K562 (cell line): Measurements from ENCODE around the gene ACTN3. TPM values are rescaled to one million over a fixed set of nuclear protein-coding genes. Genes with fewer than 3 reads are reported as not detected.

ENCODE experiments used
- CHD1 ChIP-seq: fragments of 200-600 bp; sonication (generic); IDR thresholded peaks from one replicate; pipeline ENCODE4 v1.6.1; 2012; ENCODE audit warnings: mild to moderate bottlenecking, moderate library complexity, low read length, inconsistent platforms
- FOXP1 ChIP-seq: sonication (generic); formaldehyde crosslinking; IDR thresholded peaks from 2 replicates; pipeline ENCODE4 v1.8.0; 2022; ENCODE audit warnings: mild to moderate bottlenecking, missing genetic modification reagents
- MEF2D ChIP-seq: conservative IDR thresholded peaks from 2 replicates; pipeline ENCODE4 v1.6.1; 2016; ENCODE audit warnings: low read depth, missing genetic modification characterization, missing compliant biosample characterization
- RAD51 ChIP-seq: fragments of 450-650 bp; IDR thresholded peaks from 2 replicates; pipeline ENCODE4 v1.7.1; 2016; ENCODE audit warnings: low read depth, mild to moderate bottlenecking, borderline replicate concordance
- SMARCE1 ChIP-seq: fragments of 450-650 bp; IDR thresholded peaks from 2 replicates; pipeline ENCODE4 v1.7.1; 2016; ENCODE audit warnings: mild to moderate bottlenecking
- TARDBP ChIP-seq: fragments of 450-650 bp; IDR thresholded peaks from 2 replicates; pipeline ENCODE4 v1.6.1; 2016
- ZNF316 ChIP-seq: fragments of 450-650 bp; IDR thresholded peaks from 2 replicates; pipeline ENCODE4 v1.6.1; 2016
- ZNF766 ChIP-seq: fragments of 200-800 bp; sonication (Bioruptor generic); conservative IDR thresholded peaks from 2 replicates; pipeline ENCODE4 v1.6.1; 2016; ENCODE audit warnings: missing genetic modification characterization, missing compliant biosample characterization
- polyA plus RNA-seq, 8 experiments: library from polyadenylated mRNA; depleted of rRNA in 4 of 8; stranded (reverse) in 5 of 8; unstranded in 3 of 8; fragments of >200 nt; fragmentation: Nextera tagmentation in 2 of 8; fragmentation: Illumina TruSeq in 1 of 8; extraction: Ambion mirVana in 2 of 8; extraction: Trizol in 1 of 8; gene quantifications; 2 replicates each; pipeline versions ENCODE4 v1.2.1 to v1.2.3, GENCODE V29; 2011 to 2014; ENCODE audit warnings: inconsistent platforms in 1 of 8, missing spikeins in 1 of 8
- total RNA-seq, 7 experiments: library from RNA; depleted of rRNA in 6 of 7; stranded (reverse); fragments of >200 nt in 6 of 7; fragmentation: Illumina TruSeq in 2 of 7; extraction: Trizol in 2 of 7; gene quantifications; 2 replicates each; pipeline versions ENCODE4 v1.2.1 to v1.2.3, GENCODE V29; 2011 to 2021; ENCODE audit warnings: low replicate concordance in 1 of 7
- TF ChIP-seq, protein P1 (sequence below): fragments of 200-600 bp; sonication (generic); IDR thresholded peaks from one replicate; pipeline ENCODE4 v1.6.1; 2012; ENCODE audit warnings: mild to moderate bottlenecking, low read depth, low read length, inconsistent platforms
- TF ChIP-seq, protein P2 (sequence below), 2 experiments: fragments of 450-650 bp; IDR thresholded peaks; 2 replicates each; pipeline ENCODE4 v1.6.1; 2018; ENCODE audit warnings: mild to moderate bottlenecking in 2 of 2, low read depth in 1 of 2; ENCODE audit not compliant: partially characterized antibody in 2 of 2

ACTN3 gene
- total and polyA plus RNA-seq, 9 of the 15 experiments (the other 6 are each of a cell fraction or from before 2014, with no cell fraction given), result not detected

GRCh38 chr11:66568124-66568916 is 21.6 kb downstream of the ACTN3 start, which contains the start of gene CTSF (continued):
- TF ChIP-seq MEF2D (no peak), ZNF316 (no peak), FOXP1 (CRISPR knock-in tag) (peak; percentile 96), CHD1 (no peak), SMARCE1 (no peak), TARDBP (no peak), RAD51 (peak; percentile 81), ZNF766 (0 out of 2 replicates have a peak, but pooled peaks have one; percentile 12)
- TF ChIP-seq, protein P1, sequence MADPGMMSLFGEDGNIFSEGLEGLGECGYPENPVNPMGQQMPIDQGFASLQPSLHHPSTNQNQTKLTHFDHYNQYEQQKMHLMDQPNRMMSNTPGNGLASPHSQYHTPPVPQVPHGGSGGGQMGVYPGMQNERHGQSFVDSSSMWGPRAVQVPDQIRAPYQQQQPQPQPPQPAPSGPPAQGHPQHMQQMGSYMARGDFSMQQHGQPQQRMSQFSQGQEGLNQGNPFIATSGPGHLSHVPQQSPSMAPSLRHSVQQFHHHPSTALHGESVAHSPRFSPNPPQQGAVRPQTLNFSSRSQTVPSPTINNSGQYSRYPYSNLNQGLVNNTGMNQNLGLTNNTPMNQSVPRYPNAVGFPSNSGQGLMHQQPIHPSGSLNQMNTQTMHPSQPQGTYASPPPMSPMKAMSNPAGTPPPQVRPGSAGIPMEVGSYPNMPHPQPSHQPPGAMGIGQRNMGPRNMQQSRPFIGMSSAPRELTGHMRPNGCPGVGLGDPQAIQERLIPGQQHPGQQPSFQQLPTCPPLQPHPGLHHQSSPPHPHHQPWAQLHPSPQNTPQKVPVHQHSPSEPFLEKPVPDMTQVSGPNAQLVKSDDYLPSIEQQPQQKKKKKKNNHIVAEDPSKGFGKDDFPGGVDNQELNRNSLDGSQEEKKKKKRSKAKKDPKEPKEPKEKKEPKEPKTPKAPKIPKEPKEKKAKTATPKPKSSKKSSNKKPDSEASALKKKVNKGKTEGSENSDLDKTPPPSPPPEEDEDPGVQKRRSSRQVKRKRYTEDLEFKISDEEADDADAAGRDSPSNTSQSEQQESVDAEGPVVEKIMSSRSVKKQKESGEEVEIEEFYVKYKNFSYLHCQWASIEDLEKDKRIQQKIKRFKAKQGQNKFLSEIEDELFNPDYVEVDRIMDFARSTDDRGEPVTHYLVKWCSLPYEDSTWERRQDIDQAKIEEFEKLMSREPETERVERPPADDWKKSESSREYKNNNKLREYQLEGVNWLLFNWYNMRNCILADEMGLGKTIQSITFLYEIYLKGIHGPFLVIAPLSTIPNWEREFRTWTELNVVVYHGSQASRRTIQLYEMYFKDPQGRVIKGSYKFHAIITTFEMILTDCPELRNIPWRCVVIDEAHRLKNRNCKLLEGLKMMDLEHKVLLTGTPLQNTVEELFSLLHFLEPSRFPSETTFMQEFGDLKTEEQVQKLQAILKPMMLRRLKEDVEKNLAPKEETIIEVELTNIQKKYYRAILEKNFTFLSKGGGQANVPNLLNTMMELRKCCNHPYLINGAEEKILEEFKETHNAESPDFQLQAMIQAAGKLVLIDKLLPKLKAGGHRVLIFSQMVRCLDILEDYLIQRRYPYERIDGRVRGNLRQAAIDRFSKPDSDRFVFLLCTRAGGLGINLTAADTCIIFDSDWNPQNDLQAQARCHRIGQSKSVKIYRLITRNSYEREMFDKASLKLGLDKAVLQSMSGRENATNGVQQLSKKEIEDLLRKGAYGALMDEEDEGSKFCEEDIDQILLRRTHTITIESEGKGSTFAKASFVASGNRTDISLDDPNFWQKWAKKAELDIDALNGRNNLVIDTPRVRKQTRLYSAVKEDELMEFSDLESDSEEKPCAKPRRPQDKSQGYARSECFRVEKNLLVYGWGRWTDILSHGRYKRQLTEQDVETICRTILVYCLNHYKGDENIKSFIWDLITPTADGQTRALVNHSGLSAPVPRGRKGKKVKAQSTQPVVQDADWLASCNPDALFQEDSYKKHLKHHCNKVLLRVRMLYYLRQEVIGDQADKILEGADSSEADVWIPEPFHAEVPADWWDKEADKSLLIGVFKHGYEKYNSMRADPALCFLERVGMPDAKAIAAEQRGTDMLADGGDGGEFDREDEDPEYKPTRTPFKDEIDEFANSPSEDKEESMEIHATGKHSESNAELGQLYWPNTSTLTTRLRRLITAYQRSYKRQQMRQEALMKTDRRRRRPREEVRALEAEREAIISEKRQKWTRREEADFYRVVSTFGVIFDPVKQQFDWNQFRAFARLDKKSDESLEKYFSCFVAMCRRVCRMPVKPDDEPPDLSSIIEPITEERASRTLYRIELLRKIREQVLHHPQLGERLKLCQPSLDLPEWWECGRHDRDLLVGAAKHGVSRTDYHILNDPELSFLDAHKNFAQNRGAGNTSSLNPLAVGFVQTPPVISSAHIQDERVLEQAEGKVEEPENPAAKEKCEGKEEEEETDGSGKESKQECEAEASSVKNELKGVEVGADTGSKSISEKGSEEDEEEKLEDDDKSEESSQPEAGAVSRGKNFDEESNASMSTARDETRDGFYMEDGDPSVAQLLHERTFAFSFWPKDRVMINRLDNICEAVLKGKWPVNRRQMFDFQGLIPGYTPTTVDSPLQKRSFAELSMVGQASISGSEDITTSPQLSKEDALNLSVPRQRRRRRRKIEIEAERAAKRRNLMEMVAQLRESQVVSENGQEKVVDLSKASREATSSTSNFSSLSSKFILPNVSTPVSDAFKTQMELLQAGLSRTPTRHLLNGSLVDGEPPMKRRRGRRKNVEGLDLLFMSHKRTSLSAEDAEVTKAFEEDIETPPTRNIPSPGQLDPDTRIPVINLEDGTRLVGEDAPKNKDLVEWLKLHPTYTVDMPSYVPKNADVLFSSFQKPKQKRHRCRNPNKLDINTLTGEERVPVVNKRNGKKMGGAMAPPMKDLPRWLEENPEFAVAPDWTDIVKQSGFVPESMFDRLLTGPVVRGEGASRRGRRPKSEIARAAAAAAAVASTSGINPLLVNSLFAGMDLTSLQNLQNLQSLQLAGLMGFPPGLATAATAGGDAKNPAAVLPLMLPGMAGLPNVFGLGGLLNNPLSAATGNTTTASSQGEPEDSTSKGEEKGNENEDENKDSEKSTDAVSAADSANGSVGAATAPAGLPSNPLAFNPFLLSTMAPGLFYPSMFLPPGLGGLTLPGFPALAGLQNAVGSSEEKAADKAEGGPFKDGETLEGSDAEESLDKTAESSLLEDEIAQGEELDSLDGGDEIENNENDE, result no peak
- TF ChIP-seq, protein P2, sequence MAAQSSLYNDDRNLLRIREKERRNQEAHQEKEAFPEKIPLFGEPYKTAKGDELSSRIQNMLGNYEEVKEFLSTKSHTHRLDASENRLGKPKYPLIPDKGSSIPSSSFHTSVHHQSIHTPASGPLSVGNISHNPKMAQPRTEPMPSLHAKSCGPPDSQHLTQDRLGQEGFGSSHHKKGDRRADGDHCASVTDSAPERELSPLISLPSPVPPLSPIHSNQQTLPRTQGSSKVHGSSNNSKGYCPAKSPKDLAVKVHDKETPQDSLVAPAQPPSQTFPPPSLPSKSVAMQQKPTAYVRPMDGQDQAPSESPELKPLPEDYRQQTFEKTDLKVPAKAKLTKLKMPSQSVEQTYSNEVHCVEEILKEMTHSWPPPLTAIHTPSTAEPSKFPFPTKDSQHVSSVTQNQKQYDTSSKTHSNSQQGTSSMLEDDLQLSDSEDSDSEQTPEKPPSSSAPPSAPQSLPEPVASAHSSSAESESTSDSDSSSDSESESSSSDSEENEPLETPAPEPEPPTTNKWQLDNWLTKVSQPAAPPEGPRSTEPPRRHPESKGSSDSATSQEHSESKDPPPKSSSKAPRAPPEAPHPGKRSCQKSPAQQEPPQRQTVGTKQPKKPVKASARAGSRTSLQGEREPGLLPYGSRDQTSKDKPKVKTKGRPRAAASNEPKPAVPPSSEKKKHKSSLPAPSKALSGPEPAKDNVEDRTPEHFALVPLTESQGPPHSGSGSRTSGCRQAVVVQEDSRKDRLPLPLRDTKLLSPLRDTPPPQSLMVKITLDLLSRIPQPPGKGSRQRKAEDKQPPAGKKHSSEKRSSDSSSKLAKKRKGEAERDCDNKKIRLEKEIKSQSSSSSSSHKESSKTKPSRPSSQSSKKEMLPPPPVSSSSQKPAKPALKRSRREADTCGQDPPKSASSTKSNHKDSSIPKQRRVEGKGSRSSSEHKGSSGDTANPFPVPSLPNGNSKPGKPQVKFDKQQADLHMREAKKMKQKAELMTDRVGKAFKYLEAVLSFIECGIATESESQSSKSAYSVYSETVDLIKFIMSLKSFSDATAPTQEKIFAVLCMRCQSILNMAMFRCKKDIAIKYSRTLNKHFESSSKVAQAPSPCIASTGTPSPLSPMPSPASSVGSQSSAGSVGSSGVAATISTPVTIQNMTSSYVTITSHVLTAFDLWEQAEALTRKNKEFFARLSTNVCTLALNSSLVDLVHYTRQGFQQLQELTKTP (IDR thresholded peaks at IDR 0.05; ENCODE audit: low read depth in 1 of 2, partially characterized antibody in 2 of 2), result no peak
